Activated CD4-positive, alpha-beta memory T cell treated with anti-CD3 and anti-CD28 coated beads for 36 hours (primary cell): ENCODE results near the gene CRPPA. TPM values are rescaled to one million over a fixed set of nuclear protein-coding genes. Genes with fewer than 3 reads are reported as not detected.
"Not testable (repeated sequence)": the region's sequence is repeated elsewhere in the genome, so short reads cannot be mapped to it uniquely, and the experiment has no call there.

Experiments used
- CTCF ChIA-PET: fragments of 350-600 bp; sonication (Branson Sonifier 250); formaldehyde crosslinking; loops from one replicate; lab custom pipeline; 2021; ENCODE audit warnings: antibody characterized with exemption, inconsistent platforms; lab: Charles Lee
- POLR2A ChIA-PET: fragments of 350-600 bp; sonication (Branson Sonifier 250); formaldehyde crosslinking; loops from one replicate; lab custom pipeline; 2021; ENCODE audit warnings: antibody characterized with exemption; lab: Charles Lee
- DNase-seq: peaks from one replicate; pipeline ENCODE4 v3.0.0-alpha.2; 2020
- H3K27ac Mint-ChIP-seq: one replicate; pipeline ENCODE4 v1.8.0; 2021; ENCODE audit warnings: mixed read lengths
- H3K27me3 Mint-ChIP-seq: one replicate; pipeline ENCODE4 v1.8.0; 2021; ENCODE audit warnings: mixed read lengths
- H3K36me3 Mint-ChIP-seq: one replicate; pipeline ENCODE4 v1.8.0; 2021; ENCODE audit warnings: mixed read lengths
- H3K4me1 Mint-ChIP-seq: one replicate; pipeline ENCODE4 v1.8.0; 2021; ENCODE audit warnings: low read depth, mixed read lengths
- H3K4me3 Mint-ChIP-seq: one replicate; pipeline ENCODE4 v1.8.0; 2021; ENCODE audit warnings: mild to moderate bottlenecking, mixed read lengths
- H3K9me3 Mint-ChIP-seq: one replicate; pipeline ENCODE4 v1.8.0; 2021; ENCODE audit warnings: mixed read lengths
- intact Hi-C: fragments of 100-400 bp; cut with micrococcal nuclease; formaldehyde crosslinking; loops from one replicate; pipeline ENCODE4 v1.15.1; 2023
- total RNA-seq, 2 experiments: library from RNA; stranded (reverse); gene quantifications; one replicate each; pipeline ENCODE4 v1.2.3, GENCODE V29; 2021

The CRPPA gene
- total RNA-seq = under 1 TPM; 0.53 to 0.59 TPM

DNA sequence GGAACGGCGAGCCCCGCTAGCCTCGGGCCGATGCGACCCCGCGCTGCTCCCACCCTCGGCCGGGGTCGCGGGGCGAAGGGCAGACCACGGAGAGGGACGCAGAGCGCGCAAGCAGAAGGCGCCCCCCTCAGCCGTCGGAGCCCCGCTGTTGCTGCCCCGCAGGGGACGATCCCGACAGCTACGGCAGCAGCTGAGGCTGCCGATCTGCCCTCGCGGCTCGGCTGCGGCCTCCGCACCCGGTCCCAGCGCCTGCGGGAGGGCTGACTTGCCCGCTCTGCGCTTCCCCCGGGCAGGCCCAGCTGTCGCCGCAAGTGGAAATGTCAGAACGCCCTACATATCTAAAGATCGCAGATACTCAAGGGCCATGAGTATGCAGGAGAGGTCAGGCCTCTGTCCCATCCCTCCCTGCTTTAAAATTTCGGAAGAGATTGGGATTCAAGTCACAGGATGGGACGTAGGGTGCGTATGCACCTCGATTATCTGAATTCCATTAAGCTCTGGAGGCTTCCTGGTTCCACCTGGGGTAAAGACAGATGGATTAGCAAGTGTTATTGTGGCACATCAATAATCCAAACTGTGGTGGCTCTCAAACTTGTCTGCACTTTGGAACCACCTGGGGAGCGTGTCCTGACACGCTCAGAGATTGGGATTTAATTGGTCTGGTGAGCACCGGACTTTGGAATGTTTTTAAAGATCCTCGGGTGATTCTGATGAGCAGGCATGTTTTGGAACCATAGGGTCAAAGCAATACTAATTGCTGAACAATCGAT, at the start of gene CRPPA:
Gene CRPPA (minus strand): TSS at position 206 of the 770 bp plus-strand sequence. CDS start 216 bp downstream, outside the sequence.
- peak; percentile 50 for DNase-seq
- Mint-ChIP-seq H3K27ac (peak within 1 kb of the TSS; percentile 96), H3K9me3 (no peaks in the 10 kb centered on the region), H3K4me1 (peaks cover 17% of the 10 kb centered on the region), H3K4me3 (peak within 1 kb of the TSS; percentile 89), H3K27me3 (peaks cover 3% of the 10 kb centered on the region), H3K36me3 (peaks cover 1% of the 10 kb centered on the region)
- CTCF ChIA-PET = interaction anchor here (1.2 to 2.7 kb wide), 3 partner anchors 14 to 224 kb away, joined by 3 to 18 read pairs (median 4); partner anchors contain the start of genes ANKMY2 and BZW2
- intact Hi-C loops = loop anchor here (10.0 kb wide), 2 partner anchors 347 to 883 kb away; no protein-coding TSS in a partner anchor
- POLR2A ChIA-PET = interaction anchor here (0.6 to 3.3 kb wide), 3 partner anchors 199 to 875 kb away, joined by 3 to 24 read pairs (median 4); partner anchors contain the start of genes ANKMY2 and BZW2

DNA sequence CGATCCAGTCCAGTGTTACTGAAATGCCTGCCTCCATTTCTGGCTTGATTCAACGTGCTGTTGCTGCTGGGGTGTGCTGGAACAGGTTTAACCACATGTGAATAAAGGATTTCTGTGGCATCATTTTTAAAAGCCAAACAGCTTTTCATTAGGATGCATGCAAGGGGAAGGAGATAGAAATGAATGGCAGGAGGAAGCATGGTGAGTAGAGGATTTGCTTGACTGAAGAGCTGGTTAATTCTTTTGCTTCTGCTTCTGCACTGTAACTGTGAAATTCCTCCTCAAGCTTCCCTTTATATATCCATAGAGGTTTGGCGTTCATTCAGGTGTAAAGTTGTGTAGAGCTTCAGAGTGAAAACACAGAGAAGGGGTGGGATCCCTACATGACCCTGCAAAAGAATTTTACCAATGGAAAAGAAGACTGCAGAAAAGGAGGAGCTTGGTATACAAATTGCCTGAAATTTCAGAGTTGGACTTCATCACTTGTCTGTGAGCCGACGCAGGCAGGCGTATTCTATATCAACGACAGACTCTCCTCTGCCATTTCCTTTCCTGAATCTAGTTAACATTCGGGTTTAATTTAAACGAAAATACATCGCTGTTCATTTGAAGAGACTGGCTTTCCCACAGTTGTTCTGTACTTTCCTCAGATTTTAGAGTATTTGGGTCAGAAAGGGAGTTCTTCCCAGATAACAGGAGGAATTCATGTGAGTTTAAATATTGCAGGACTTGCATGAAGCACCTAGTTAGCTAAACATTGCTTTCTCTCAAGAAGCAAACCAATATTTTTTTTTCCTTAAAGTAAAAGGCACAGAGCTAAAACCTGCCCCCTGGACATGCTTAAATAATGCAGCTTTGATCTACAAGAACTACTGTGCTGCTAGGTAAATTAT, 44.4 kb upstream of the CRPPA start, which contains the start of gene SOSTDC1:
Gene SOSTDC1 (minus strand): TSS at position 270 of the 893 bp plus-strand sequence. CDS start 70 bp downstream, at position 200.
- ChIA-PET CTCF (interaction anchor here (1.0 kb wide), 1 partner anchor 99 kb away, joined by 5 read pairs; no protein-coding TSS in a partner anchor), POLR2A (no interaction called here)
- no peaks in the 10 kb centered on the region for H3K9me3 Mint-ChIP-seq
- no peaks in the 10 kb centered on the region for H3K4me1 Mint-ChIP-seq
- DNase-seq = no peak
- H3K27ac Mint-ChIP-seq = no peak within 1 kb of the TSS
- H3K4me3 Mint-ChIP-seq = no peak within 1 kb of the TSS
- intact Hi-C loops = no loop called here
- H3K36me3 Mint-ChIP-seq = no peaks in the 10 kb centered on the region
- H3K27me3 Mint-ChIP-seq = peaks cover 5% of the 10 kb centered on the region

DNA sequence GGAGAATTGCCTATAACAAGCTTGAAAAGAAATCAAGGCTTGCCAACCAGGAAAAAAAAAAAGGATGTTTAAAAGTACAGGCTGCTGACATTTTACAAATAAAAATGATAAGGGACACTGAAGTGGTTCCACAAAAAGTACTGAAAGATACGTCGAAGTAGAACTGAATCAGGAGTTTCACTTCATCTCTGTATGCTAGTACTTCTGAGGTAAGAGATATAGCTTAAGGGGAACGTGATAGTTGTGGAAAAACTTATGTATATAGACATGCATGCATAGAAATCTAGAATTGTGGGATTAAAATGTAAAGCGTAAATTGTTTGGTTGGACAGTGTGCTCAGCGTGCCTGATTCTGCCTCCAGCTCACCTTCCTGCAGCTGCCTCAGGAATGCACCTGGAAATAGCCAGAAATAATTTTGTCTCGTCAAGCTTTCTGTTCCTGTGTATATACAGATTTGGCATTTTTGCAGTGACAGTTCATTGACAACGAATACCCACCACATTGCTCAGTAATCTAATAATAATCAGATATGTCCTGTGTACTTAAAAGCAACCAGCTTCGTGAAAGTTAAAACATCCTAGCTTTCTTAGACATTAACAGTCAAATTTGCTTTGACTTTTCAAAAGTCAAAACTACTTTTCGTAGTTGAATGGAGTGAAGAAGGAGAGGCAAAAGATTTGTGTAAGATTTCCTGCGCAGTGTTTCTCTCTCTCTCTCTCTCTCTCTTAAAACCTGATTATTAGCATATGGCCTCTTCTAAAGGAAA, 42.8 kb upstream of the CRPPA start:
- Mint-ChIP-seq H3K4me1 (no peaks in the 10 kb centered on the region), H3K27ac (no peak overlapping the region), H3K4me3 (no peak overlapping the region), H3K27me3 (peaks cover 3% of the 10 kb centered on the region), H3K36me3 (no peaks in the 10 kb centered on the region), H3K9me3 (no peaks in the 10 kb centered on the region)
- intact Hi-C loops = no loop called here
- CTCF ChIA-PET = interaction anchor here (0.6 to 2.5 kb wide), 2 partner anchors 101 to 420 kb away, joined by 3 to 6 read pairs; no protein-coding TSS in a partner anchor
- POLR2A ChIA-PET = no interaction called here
- no peak for DNase-seq

DNA sequence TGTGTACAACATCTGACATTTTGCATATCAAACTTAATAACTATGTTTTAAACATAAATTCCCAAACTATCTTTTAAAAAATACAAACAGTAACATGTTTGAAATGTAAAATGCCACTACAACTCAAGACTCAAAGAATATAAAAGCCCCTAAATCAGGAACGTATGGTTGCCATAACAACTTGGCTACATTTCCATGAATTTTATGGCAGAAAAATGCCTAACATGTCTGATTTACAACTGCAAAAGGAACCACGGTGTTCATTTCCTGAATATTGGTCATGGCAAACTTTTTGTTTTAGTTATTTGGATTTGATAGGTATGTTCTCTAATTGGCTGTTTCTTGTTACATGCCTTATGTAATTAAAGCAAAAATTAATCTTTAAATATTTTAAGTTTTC, 42.2 kb upstream of the CRPPA start:
- CTCF ChIA-PET = interaction anchor here (0.6 to 2.5 kb wide), 2 partner anchors 101 to 421 kb away, joined by 3 to 6 read pairs; no protein-coding TSS in a partner anchor
- H3K9me3 Mint-ChIP-seq = no peaks in the 10 kb centered on the region
- H3K36me3 Mint-ChIP-seq = no peaks in the 10 kb centered on the region

DNA sequence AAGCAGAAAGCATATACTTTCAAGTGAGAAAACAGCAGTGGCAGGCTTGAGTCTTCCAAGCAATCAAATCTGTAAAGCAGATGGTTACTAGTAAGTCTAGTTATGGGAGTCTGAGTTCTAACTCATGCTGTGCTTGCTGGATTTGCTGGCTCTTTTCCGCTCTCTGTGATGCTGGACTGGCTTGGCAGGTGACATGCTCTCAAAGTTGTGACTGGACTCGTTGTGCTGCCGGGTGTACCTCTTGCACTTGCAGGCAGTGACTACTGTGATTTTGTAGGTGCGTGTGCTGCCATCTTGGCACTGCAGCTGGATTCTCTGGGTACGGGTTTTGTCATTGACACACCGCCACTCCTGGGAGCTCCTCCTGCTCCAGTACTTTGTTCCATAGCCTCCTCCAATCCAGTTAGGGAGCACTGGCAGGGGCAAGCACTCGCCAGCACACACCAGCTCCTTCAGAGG, 41.1 kb upstream of the CRPPA start:
- Mint-ChIP-seq H3K27me3 (peaks cover 3% of the 10 kb centered on the region), H3K9me3 (no peaks in the 10 kb centered on the region), H3K36me3 (no peaks in the 10 kb centered on the region), H3K27ac (no peak overlapping the region), H3K4me3 (no peak overlapping the region), H3K4me1 (no peaks in the 10 kb centered on the region)
- intact Hi-C loops = no loop called here
- DNase-seq = no peak
- POLR2A ChIA-PET = no interaction called here
- CTCF ChIA-PET = interaction anchor here (2.5 kb wide), 1 partner anchor 102 kb away, joined by 6 read pairs; no protein-coding TSS in a partner anchor

More for the DNA sequence above, 42.2 kb upstream of the CRPPA start:
- POLR2A ChIA-PET = no interaction called here
- DNase-seq = no peak
- Mint-ChIP-seq H3K27ac (no peak overlapping the region), H3K4me3 (no peak overlapping the region), H3K4me1 (no peaks in the 10 kb centered on the region), H3K27me3 (peaks cover 3% of the 10 kb centered on the region)
- intact Hi-C loops = no loop called here

DNA sequence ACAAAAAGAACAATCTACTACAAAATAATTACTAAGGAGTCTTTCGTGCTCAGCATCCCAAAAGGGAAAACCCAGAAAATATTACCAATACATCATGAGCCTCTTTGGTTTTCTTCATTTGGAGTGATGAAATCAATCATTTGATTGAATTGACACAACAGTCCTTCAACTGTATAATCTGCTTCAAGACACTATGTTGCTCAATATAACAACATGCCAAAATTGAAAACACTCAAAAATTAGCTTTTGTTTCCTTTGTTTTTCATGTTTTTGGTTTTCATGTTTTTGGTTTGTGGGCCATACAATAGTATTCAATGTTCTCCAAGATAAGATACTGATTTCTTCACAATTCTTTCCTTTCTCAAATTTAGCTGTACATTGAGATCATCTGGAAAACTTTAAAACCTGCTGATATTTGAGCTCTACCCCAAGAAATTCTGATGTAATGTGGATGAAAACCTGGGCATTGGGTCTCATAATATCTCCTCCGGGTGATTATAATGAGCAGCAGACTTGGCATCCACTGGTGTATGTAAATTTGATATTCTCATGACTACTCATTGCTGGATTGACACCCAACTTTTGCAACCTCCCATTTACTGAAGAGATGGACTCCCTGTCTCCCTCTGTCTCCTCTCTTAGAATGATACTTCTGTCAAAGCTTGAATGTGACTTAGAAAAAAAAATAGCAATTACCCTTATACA, 39.6 kb upstream of the CRPPA start:
- ChIA-PET POLR2A (no interaction called here), CTCF (no interaction called here)
- H3K9me3 Mint-ChIP-seq = no peaks in the 10 kb centered on the region
- H3K36me3 Mint-ChIP-seq = no peaks in the 10 kb centered on the region
- H3K4me1 Mint-ChIP-seq = no peaks in the 10 kb centered on the region
- intact Hi-C loops = no loop called here
- H3K4me3 Mint-ChIP-seq = no peak overlapping the region
- peaks cover 3% of the 10 kb centered on the region for H3K27me3 Mint-ChIP-seq
- H3K27ac Mint-ChIP-seq = no peak overlapping the region
- no peak for DNase-seq

DNA sequence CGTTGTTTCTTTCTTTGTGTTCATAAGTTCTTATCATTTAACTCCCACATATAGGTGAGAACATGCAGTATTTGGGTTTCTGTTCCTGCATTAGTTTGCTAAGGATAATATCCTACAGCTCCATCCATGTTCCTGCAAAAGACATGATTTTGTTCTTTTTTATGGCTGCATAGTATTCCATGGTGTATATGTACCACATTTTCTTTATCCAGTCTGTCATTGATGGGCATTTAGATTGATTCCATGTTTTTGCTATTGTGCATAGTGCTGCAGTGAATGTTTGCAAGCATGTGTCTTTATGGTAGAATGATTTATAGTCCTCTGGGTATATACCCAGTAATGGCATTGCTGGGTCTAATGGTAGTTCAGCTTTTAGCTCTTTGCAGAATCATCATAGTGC, 35.0 kb upstream of the CRPPA start:
- DNase-seq, H3K27ac Mint-ChIP-seq, POLR2A ChIA-PET, CTCF ChIA-PET, H3K4me1 Mint-ChIP-seq, intact Hi-C loops, H3K36me3 Mint-ChIP-seq, H3K27me3 Mint-ChIP-seq, H3K4me3 Mint-ChIP-seq, H3K9me3 Mint-ChIP-seq: not testable (repeated sequence)

DNA sequence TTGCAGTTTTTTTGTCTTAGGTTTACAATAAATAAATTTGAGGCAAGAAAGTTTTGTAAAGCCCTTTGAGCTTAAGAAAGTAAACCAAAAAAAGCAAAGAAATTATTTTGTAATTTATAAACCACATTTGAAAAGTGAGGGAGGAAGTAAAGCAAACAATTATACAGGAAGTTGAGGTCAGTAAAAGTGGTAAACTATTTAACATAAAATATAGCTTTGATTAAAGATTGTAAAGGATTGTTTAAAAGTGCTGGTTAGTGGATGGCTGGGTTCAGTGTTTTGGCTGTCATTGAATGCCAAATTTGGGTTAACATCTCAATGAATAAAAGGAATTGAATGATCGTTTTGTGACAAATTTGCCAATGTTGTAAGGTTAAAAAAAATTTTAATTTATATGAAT, 34.3 kb upstream of the CRPPA start:
- no peak overlapping the region for H3K4me3 Mint-ChIP-seq
- H3K9me3 Mint-ChIP-seq = no peaks in the 10 kb centered on the region
- intact Hi-C loops = no loop called here

DNA sequence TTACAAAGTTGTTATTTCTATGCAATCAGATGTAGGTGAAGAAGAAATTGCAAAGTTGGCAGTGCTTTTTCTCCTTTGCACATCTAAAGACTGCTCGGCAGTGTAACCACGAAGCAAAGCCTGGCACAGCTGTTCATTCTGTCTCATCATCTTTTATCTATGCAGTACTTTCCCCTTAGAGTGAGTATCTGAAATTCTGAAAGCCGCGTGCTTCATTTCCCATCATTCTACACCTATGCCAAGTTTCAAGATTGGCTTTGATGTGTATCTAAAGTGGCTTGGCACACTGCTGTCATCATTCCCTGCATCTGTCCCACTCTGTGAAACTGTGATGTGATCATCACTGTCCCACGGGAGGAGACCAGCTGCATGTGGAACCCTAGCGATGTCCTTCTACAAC, 29.0 kb upstream of the CRPPA start:
- Mint-ChIP-seq H3K36me3 (no peaks in the 10 kb centered on the region), H3K27ac (no peak overlapping the region), H3K4me3 (no peak overlapping the region), H3K9me3 (no peaks in the 10 kb centered on the region), H3K27me3 (no peaks in the 10 kb centered on the region), H3K4me1 (peaks cover 5% of the 10 kb centered on the region)
- no peak for DNase-seq
- CTCF ChIA-PET = no interaction called here
- intact Hi-C loops = no loop called here
- POLR2A ChIA-PET = no interaction called here

More for the DNA sequence above, 34.3 kb upstream of the CRPPA start:
- Mint-ChIP-seq H3K4me1 (peaks cover 9% of the 10 kb centered on the region), H3K27ac (no peak overlapping the region), H3K27me3 (no peaks in the 10 kb centered on the region), H3K36me3 (no peaks in the 10 kb centered on the region)
- DNase-seq = no peak
- ChIA-PET POLR2A (no interaction called here), CTCF (interaction anchor here (1.3 kb wide), 1 partner anchor 24 kb away, joined by 3 read pairs; no protein-coding TSS in a partner anchor)

DNA sequence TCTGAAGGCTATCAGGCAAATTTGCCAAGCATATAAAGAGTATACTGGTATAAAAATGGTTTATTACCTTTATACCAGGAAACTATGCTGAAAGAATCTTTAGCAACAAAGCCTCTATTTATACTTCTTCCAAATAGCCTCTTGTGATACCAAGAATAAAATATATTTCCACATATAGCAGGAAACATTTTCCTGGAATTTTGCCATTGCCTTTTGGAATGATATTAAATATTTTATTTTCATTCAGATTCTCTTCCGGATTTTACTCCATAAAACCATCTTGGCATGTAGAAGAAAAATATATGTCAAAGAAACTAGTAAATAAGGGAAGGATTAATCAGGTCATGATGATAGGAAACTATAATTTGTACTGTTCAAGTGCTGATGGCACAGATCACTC, 26.5 kb upstream of the CRPPA start:
- POLR2A ChIA-PET = no interaction called here
- H3K4me1 Mint-ChIP-seq = no peaks in the 10 kb centered on the region
- H3K4me3 Mint-ChIP-seq = no peak overlapping the region
- H3K36me3 Mint-ChIP-seq = no peaks in the 10 kb centered on the region
- H3K9me3 Mint-ChIP-seq = no peaks in the 10 kb centered on the region
- CTCF ChIA-PET = no interaction called here
- H3K27ac Mint-ChIP-seq = no peak overlapping the region
- intact Hi-C loops = no loop called here
- no peaks in the 10 kb centered on the region for H3K27me3 Mint-ChIP-seq
- DNase-seq = no peak

DNA sequence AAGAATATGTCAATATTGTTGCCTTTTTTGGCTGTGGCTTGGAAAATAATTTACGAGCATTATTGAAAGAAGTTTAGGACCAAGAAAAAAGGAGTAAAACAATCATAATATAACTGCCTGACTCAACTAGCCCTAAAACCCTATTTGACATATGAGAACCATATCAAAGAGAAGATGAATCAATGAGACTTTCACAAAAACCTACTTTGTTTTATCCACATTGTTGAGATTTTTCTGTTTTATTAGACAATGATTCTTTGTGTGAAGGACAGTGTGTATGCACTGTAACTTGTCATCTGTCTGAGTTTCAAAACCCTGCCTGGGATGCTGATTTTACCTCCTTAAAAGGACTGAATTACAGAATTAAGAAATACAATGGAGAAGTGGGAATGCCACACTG, 25.2 kb upstream of the CRPPA start:
- Mint-ChIP-seq H3K4me3 (no peak overlapping the region), H3K4me1 (no peaks in the 10 kb centered on the region), H3K36me3 (no peaks in the 10 kb centered on the region), H3K9me3 (no peaks in the 10 kb centered on the region), H3K27me3 (no peaks in the 10 kb centered on the region), H3K27ac (no peak overlapping the region)
- CTCF ChIA-PET = no interaction called here
- intact Hi-C loops = no loop called here
- DNase-seq = no peak
- POLR2A ChIA-PET = no interaction called here
